ENCODE results near the gene RAB1B.
"Not testable (repeated sequence)": the region's sequence is repeated elsewhere in the genome, so short reads cannot be mapped to it uniquely, and the experiment has no call there.

RAB1B gene

DNA sequence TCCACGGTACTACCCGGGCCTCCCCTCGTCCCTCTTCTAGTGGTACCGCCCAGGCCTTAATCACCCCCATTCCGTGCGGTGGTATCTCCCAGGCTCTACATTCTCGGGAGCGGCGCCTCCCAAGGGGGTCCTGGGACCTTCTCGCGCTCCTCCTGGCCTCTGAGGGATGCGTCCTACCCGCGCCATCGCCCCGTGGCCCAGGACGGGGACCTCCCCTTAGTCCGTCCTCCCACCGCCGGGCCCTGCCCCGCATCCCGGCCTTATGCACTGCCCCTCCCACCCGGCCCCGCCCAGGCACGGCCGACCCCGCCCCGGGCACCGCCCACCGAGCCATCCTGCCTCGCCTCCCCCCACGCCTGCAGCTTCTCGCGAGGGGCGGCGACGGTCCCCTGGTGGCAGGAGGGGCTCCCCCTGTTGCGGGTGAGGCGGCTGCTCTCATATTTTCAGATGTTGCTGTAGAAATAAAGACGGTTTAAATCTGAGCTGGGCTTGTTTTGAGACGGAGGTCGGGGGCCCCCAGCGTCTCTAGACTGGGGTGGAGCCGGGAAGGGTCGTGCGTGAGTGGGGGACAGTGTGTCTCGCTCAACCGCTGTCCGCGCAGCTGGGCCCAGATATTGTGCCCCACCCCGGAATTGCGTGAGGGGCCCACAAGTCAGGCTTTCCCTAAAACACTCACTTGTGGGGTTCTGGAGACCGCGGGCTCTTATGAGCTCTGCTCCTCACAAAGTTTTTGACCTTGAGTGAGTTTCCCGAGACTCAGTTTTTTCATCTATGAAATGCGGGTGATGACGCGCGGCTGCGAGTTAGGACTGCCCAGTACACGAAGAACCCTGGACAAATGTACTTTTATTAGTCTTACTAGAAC is 828 bp upstream of the RAB1B start:
- peak; percentile 88 for DNase-seq

DNA sequence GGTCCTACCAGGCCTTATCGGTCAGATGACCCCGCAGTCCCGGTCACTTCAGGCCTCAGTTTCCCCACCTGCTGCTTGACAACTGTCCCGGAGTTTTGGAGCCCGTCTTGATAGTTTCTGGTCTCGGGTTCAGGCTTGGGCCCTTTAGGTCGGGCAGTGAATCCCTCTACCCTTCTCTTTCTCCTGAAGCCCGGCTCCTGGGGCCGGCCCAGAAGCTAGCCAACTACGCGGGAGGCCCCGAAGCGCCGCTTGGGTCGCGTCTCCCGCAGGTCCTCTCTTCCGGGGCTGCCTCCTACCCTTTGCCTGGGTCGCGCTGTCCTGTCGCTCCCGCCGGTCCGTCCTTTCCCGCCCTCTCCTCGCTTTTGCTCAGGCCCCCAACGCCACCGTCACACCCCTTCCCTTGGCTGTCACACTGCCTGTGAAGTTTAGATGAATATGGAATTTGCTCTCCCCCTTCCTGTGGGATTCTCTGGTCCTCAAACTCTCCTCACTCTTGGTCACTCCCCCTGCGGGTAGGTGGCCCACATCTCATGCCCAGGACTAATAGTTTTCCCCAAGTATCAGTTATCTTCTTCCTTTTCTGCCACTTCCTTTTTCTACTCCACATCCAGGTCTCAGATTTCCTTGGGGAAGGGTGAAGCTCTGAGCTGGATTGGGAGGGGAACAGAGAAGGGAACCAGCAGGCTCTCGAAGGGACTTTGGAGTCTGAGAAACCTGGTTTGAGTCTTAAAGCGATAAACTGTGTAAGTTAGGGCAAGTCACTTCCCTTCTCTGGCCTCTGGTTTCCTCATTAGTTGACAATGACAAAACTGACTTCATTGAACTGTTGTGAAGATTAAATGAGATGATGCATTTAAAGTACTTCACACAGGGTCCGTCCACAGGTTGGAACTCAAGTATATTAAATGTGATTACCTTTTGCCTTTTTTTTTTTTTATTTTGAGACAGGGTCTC is 790 bp downstream of the RAB1B start:
- DNase-seq, result no peak

DNA sequence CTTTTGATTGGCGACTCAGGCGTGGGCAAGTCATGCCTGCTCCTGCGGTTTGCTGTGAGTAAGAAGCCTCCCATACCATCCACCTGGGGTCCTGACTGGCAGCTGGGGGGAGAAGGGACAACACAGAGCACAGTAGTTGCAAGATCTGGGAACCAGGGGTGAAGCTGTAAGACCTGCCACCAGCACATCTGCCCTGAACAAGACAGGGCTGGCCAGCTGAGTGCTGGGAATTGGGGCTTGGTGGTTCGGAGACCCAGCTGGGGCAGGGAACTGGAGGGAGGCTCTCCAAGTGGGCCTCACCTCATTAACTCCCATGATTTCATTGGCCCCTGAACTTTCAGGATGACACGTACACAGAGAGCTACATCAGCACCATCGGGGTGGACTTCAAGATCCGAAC is 3.4 kb downstream of the RAB1B start:
- no peak for DNase-seq

DNA sequence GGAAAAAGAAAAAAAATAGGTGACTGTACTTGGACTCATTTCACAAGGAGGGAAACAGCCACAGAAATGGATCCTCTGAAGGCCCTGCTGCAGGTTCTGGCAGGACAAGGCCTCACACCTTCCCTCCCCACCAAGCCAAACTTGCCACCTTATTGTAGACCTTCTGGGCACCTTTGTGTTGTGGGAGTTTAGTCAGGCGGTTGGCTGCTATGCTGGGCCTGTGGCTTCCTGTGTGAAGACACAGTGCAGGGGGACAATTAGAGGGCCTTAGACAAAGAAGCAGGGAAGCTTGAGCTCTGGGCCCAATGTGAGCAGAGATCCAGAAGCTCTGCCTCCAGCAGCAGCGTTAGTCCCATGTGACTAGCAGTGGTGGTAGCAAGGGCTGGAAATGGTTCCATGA is 4.2 kb downstream of the RAB1B start:
- DNase-seq, result peak; percentile 44

DNA sequence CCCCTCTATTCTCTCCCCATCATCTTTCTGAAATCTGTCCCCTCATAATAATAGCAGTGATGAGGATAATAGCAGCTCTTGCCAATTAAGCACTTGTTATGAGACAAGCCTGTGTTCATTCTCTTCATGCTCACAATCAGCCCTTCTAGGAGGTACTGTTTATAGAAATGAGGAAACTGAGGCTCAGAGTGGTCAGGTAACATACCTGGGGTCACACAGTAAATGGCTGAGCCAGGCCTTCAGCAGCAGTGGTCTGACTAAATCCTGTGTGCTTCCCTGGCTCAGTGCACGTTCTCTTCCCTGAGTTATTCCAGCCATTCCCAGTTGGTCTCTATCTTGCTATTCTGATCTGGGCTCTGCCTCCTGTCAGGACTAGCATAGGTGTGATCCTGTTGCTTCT is 5.8 kb downstream of the RAB1B start:
- no peak for DNase-seq

DNA sequence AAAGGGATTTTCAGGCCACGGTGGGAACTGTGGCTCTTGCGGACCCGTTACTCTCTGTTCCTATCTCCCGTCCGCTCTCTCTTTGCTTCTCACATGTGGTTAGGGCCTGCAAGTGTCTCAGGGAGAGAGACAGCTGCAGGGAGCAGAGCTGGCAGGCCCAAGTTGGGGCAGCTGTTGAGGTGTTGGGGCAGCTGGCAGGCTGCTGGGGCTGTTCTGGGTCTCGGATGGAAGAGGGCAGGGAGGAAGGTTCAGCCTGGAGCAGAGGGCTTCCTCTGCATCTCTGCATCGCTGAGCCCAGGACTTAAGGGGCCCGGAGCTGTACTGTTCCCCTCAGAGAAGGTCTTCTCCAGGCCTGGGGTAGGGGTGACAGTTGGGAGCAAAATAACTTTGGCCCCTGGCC is 7.0 kb downstream of the RAB1B start:
- no peak for DNase-seq

DNA sequence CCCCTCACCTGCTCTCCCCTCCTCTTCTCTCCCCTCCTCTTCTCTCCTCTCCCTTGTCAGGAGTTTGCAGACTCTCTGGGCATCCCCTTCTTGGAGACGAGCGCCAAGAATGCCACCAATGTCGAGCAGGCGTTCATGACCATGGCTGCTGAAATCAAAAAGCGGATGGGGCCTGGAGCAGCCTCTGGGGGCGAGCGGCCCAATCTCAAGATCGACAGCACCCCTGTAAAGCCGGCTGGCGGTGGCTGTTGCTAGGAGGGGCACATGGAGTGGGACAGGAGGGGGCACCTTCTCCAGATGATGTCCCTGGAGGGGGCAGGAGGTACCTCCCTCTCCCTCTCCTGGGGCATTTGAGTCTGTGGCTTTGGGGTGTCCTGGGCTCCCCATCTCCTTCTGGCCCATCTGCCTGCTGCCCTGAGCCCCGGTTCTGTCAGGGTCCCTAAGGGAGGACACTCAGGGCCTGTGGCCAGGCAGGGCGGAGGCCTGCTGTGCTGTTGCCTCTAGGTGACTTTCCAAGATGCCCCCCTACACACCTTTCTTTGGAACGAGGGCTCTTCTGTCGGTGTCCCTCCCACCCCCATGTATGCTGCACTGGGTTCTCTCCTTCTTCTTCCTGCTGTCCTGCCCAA is 7.7 kb downstream of the RAB1B start:
- DNase-seq, result no peak

DNA sequence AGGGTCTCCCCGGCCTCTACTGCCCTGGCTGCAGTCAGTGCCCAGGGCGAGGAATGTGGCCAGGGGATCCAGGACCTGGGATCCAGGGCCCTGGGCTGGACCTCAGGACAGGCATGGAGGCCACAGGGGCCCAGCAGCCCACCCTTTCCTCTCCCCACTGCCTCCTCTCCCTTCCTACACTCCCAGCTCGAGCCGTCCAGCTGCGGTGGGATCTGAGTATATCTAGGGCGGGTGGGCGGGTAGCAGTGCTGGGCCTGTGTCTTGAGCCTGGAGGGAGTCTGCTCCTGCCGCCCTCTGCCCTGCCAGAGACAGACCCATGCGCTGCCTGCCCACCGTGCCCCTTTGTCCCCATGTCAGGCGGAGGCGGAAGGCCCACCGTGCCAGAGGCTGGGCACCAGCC is 8.2 kb downstream of the RAB1B start:
- not testable (repeated sequence) for DNase-seq

DNA sequence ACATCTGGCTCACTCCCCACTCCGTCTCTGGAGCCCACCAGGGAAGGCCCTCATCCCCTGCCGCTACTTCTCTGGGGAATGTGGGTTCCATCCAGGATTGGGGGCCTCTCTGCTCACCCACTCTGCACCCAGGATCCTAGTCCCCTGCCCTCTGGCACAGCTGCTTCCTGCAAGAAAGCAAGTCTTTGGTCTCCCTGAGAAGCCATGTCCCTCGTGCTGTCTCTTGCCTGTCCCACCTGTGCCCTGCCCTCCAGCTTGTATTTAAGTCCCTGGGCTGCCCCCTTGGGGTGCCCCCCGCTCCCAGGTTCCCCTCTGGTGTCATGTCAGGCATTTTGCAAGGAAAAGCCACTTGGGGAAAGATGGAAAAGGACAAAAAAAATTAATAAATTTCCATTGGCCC is 8.6 kb downstream of the RAB1B start:
- not testable (repeated sequence) for DNase-seq

DNA sequence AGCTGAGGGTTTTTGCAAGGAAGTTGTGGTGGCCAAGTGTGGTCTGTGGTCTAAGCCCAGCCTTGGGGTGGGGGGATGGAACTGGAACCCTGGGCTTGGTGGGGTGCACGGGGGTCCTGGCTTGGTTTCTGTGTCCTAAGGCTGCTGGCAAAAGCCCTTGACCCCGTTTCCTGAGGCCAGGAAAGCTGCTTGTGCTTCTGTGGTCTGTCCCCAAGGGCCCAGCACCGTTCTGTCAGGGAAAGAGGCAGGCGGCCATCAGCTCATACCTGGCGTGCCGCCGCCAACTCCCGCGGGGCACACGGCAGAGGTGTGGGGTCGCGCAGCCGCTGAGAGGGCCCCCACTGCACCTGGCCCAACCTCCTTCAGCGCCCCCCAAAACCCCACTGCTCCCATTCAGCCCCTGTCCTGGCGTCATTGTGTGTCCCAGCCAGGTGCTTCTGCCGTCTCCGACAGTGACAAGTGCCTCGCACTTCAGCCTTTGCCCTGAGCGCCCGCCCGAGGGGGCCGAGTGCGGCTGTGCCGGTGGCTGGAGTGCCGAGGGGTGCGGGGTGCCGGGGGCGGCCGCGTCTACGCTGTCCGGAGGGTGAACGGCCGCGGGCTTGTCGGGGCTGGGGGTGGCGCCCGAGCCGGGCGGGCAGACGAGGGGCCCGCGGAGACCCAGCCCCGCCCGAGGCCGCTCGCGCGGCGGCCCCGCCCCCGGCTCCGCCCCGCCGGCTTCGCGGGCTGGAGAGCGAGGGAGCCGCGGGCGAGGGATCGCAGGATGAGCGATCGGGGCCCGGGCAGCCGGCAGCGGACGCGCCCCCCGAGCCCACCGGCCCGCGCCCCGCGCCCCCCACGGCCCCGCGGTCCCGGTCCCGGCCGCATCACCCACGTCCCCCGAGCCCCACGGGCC is 9.3 kb downstream of the RAB1B start, which contains the start of gene CNIH2:
Gene CNIH2 (plus strand): TSS at position 705 of the 892 bp plus-strand sequence. CDS start 282 bp downstream, outside the sequence.
- peak; percentile 42 for DNase-seq

DNA sequence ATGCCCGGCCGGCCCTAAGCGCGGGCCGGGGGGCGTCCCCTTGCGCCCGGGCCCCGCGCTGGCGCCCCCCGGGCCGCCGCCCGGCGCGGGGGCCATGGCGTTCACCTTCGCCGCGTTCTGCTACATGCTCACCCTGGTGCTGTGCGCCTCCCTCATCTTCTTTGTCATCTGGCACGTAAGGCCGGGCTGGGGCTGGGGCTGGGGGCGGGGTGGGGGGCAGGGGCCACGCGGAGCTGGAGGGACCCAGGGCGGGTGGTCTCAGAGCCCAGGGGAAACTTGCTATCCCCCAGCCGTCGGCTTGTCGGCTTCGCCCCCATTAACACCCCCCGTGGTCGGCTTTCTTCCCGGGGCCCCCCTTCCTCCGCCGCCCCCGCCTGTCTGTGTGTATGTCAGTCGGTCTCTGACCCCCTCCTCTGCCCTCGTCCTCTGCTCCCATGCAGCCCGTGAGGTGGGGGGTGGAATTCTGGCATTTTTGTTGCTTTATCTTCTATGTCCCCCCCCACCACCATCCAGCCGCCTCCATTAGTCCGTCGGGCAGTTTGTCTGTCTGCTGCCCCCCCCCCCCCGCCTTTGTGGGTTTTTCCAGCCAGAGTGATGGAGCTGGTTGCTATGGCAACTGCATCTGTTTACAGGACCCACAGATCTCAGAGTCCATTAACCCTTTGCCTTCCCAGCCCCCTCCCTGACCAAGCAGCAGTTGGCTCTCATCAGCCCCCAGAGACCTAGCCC is 10.1 kb downstream of the RAB1B start:
- DNase-seq, result peak; percentile 59

DNA sequence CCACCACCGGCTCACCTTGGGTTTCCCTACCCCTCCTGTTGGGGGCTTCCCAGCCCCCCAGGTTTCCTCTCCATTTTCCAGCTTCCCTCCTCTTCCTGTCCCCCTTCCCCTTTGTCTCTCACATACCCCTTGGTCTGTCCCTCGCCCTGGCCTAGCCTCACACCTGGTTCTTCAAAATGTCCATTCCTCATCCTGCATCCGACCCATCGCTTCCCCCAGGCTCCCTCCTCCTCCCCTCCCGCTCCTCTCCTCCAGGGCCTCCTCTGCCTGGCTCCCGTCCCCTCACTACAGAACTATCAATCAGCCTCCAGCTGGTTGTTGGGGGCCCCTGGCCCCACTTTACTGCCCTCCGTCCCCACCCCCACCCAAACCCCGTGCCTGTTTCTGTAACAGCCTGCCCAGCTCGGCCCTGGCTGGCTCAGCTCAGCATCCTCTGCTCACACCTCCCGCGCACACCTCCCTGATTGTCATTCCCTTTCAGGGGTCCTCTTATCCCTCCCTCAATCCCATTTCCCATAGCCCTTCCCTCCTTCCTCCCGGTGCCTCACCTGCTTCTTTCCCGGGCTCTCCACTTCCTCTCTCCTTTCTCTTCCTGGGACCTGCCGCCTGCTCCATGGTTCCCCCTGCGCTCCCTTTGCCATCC is 10.8 kb downstream of the RAB1B start:
- no peak for DNase-seq

DNA sequence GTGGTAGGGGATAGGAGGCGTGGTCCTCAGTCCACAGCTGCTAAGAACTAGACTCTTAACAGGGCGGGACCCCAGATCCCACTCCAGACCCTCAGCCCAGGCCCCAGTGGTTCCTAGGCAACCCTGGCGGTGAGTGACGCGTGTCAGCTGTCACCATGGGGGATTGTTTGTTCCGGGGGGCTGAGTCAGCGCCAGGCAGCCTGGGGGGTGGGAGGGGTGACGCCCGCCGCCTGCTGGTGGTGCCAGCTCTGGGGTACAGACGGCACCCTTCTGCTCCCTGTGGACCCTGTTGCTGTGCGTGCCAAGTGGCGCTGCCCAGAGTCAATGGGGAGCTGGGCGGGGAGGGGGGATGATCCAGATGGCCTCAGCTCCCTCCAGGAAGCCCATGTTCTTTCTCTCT is 12.0 kb downstream of the RAB1B start:
- no peak for DNase-seq

DNA sequence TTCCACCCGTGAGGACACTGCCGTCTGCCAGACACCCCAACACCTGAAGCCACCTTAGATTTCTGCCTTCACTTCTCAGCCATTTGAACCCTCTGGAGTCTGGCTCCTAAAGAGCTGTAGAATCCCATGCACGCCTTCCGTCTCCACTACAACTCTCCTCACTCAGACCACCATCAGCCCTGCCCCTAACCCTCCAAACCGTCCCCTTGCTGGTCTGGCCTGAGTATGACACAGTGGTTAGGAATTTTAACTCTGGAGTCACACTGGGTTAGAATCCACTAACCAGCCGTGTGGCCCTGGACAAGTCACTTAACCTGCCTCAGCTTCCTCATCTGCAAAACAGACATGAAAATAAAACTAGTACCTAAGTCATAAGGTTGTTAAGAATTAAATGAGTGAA is 12.6 kb downstream of the RAB1B start:
- no peak for DNase-seq

DNA sequence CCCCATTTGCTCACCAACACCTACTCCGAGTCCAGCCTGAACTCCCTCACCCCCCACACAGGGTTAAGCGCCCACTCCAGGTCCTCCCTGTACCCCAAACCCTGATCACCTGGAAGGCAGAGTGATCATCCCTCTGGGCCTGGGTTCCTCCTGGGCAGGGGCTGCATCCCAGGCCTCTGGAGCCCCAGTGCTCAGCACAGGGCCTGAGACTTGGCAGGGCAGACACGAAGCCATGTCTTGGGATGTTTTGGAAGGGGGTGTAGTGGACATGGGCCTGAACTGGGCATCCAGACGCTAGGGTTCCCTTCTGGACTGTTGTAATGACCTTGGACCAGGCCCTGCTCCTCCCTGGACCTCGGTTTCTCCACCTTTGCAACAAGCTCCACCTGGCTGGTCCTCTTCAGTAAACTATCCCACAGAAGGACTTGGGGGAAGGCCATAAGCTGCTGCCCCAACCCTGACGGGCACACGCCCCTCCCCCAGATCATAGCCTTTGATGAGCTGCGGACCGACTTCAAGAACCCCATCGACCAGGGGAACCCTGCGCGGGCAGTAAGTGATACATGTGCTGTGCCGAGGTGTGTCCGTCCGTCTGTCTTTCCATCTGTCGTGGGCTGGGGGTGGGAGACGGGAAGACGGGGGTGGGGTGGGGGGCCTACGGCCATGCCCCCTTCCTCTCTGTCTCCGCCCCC is 13.5 kb downstream of the RAB1B start:
- DNase-seq, result no peak

DNA sequence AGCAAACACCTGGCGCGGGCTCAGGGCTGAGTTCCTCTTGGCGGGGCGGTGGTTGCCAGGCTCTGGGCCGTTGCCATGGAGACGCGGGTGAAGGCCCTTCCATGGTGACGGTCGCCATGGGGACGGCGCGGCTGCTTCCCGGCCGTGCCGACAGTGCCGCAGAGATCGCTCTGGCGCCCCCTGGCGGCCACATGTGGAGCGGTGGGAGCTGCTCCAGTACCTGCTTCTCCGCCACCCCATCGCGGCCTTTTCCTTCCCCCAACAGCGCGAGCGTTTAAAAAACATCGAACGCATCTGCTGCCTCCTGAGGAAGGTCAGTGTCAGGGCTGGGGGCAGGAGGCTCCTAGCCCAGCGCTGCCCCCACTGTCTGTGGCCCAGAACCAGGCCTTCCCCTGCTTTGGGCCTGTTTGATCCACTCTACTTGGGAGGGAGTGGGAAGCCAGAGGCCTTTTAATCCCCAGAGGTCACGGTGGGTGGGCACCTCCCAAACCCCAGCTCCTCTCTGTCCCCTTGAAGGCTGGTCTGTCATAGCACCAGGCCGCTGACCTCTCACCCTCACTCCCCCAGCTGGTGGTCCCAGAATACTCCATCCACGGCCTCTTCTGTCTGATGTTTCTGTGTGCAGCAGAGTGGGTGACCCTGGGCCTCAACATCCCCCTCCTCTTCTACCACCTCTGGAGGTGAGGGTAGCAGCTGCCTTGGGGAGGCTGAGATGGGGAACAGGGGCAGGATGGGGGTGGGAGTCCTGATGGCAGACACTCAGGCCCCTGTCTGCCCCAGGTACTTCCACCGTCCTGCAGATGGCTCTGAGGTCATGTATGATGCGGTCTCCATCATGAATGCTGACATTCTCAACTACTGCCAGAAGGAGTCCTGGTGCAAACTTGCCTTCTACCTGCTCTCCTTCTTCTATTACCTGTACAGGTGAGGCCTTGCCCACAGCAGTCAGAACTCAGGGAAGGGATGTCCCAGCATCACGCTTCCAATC is 14.3 kb downstream of the RAB1B start:
- DNase-seq, result peak; percentile 100

DNA sequence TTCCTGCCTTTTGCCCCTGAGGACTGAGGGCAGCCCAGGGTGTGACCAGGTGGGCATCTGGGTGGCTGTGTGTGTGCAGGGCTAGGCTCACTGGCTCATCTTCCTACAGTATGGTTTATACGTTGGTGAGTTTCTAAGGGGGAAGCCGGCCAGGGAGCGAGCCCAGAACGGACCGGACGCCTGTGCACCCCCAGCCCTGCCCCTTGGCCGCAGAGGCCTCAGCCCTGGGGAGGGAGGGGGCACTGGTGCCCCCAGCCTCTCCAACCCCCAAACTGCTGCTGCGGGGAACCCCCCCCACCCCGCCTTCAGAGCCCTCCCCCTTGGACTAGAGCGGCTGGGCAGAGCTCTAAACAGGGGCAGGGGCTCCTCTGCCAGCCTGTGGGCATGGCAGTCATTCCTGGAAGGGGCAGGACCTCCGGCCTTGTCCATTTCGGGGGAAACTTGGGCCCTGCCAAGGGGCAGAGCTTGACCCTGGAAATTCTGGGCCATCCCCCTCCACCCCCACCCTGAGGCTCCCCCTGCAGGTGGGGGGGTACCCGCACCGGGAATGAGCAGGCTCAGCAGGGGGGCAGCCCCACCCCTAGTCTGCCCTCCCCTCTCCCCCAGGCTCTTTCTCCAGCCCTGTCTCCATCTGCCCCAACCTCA is 15.1 kb downstream of the RAB1B start:
- no peak for DNase-seq

DNA sequence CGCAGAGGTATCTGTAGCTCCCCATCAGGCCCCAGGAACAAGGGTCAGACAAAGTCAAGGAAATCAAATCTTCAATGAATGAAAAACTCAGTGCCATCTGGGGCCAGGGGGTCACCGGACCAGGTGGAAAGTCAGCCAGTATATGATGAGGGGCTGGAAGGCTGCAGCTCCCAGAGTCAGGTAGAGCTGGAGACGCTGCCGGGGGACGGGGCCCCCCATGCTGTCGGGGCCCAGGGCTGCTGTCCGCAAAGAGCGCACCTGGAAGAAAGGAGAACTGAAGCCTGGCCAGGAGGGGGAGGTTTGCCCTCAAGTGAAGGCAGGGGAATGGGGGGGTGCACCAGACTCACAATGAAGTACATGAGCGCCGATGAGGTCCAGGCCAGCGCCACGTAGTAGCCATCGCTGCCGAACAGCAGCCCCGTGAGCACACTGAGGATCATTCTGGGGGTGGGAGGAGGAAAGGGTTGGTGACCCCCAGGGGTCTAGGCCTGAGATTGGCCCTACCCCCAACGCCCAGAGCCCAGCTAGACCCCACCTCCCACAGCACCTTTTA is 16.2 kb downstream of the RAB1B start:
- DNase-seq, result no peak

Data from CD4-positive, alpha-beta T cell treated with Interleukin-15 for 1 hour (primary cell).